K562 (cell line): Measurements from ENCODE around the gene ST6GAL1. TPM values are rescaled to one million over a fixed set of nuclear protein-coding genes. Genes with fewer than 3 reads are reported as not detected.

Experiments
- EP400 ChIP-seq: fragments of 450-650 bp; IDR thresholded peaks from 2 replicates; pipeline ENCODE4 v1.6.1; 2017; ENCODE audit warnings: antibody characterized with exemption, mild to moderate bottlenecking, moderate library complexity
- KAT8 ChIP-seq: fragments of 450-650 bp; IDR thresholded peaks from 2 replicates; pipeline ENCODE4 v1.6.1; 2016; ENCODE audit warnings: low read depth, mild to moderate bottlenecking
- KDM5B ChIP-seq: fragments of 200-600 bp; sonication (generic); IDR thresholded peaks from 2 replicates; pipeline ENCODE4 v1.6.1; 2012; ENCODE audit warnings: low read depth, mild to moderate bottlenecking, moderate library complexity, low read length, control low read depth, inconsistent platforms; ENCODE audit not compliant: insufficient replicate concordance
- MEF2D ChIP-seq: conservative IDR thresholded peaks from 2 replicates; pipeline ENCODE4 v1.6.1; 2016; ENCODE audit warnings: low read depth, missing genetic modification characterization, missing compliant biosample characterization
- PHF8 ChIP-seq: fragments of 200-600 bp; sonication (generic); IDR thresholded peaks from 2 replicates; pipeline ENCODE4 v1.6.1; 2012; ENCODE audit warnings: mixed run types, mild to moderate bottlenecking, inconsistent platforms, low read length, moderate library complexity, borderline replicate concordance
- PURB ChIP-seq: sonication (generic); formaldehyde crosslinking; IDR thresholded peaks from 2 replicates; pipeline ENCODE4 v1.9.0; 2021; ENCODE audit warnings: low read depth, mild to moderate bottlenecking, missing genetic modification reagents
- SAFB2 ChIP-seq: fragments of 200-400 bp; formaldehyde crosslinking; IDR thresholded peaks from 2 replicates; pipeline ENCODE4 v1.6.1; 2018; ENCODE audit warnings: borderline replicate concordance, low read length, low read depth, moderate library complexity; ENCODE audit not compliant: severe bottlenecking
- U2AF1 ChIP-seq: fragments of 200-400 bp; formaldehyde crosslinking; optimal IDR thresholded peaks from 2 replicates; pipeline ENCODE3; 2017; ENCODE audit warnings: mild to moderate bottlenecking, low read depth, low read length, moderate library complexity
- VEZF1 ChIP-seq: fragments of 200-800 bp; sonication (Bioruptor generic); IDR thresholded peaks from 2 replicates; pipeline ENCODE4 v1.6.1; 2017; ENCODE audit warnings: missing genetic modification characterization, missing compliant biosample characterization
- ZEB2 ChIP-seq: fragments of 450-650 bp; IDR thresholded peaks from 2 replicates; pipeline ENCODE4 v1.6.1; 2016
- ZHX1 ChIP-seq: fragments of 150-350 bp; conservative IDR thresholded peaks from 2 replicates; pipeline ENCODE4 v1.6.1; 2014; ENCODE audit warnings: low read length
- ZNF280A ChIP-seq: fragments of 450-650 bp; IDR thresholded peaks from 2 replicates; pipeline ENCODE4 v1.6.1; 2018; ENCODE audit warnings: mild to moderate bottlenecking, low read depth; ENCODE audit not compliant: partially characterized antibody
- ZNF311 ChIP-seq: fragments of 250-450 bp; sonication (Bioruptor Pico); IDR thresholded peaks from 2 replicates; pipeline ENCODE4 v1.4.0; 2020; ENCODE audit warnings: mild to moderate bottlenecking, moderate library complexity
- ZNF445 ChIP-seq: fragments of 250-450 bp; sonication (Bioruptor Pico); IDR thresholded peaks from 2 replicates; pipeline ENCODE4 v1.4.0; 2020; ENCODE audit warnings: low read depth, mild to moderate bottlenecking, moderate library complexity
- ZNF780A ChIP-seq: fragments of 250-450 bp; sonication (Bioruptor Pico); IDR thresholded peaks from 2 replicates; pipeline ENCODE4 v1.5.0; 2021; ENCODE audit warnings: mild to moderate bottlenecking
- polyA plus RNA-seq, 8 experiments: library from polyadenylated mRNA; depleted of rRNA in 4 of 8; stranded (reverse) in 5 of 8; unstranded in 3 of 8; fragments of >200 nt; fragmentation: Nextera tagmentation in 2 of 8; fragmentation: Illumina TruSeq in 1 of 8; extraction: Ambion mirVana in 2 of 8; extraction: Trizol in 1 of 8; gene quantifications; 2 replicates each; pipeline versions ENCODE4 v1.2.1 to v1.2.3, GENCODE V29; 2011 to 2014; ENCODE audit warnings: inconsistent platforms in 1 of 8, missing spikeins in 1 of 8
- total RNA-seq, 7 experiments: library from RNA; depleted of rRNA in 6 of 7; stranded (reverse); fragments of >200 nt in 6 of 7; fragmentation: Illumina TruSeq in 2 of 7; extraction: Trizol in 2 of 7; gene quantifications; 2 replicates each; pipeline versions ENCODE4 v1.2.1 to v1.2.3, GENCODE V29; 2011 to 2021; ENCODE audit warnings: low replicate concordance in 1 of 7
- TF ChIP-seq, protein P1 (sequence below): fragments of 250-450 bp; sonication (Bioruptor Pico); IDR thresholded peaks from 2 replicates; pipeline ENCODE4 v1.5.0; 2021; ENCODE audit warnings: mild to moderate bottlenecking, borderline replicate concordance
- TF ChIP-seq, protein P2 (sequence below): fragments of 250-450 bp; sonication (Bioruptor Pico); IDR thresholded peaks from 2 replicates; pipeline ENCODE4 v1.4.0; 2020; ENCODE audit warnings: mild to moderate bottlenecking, moderate library complexity, borderline replicate concordance

Gene ST6GAL1
- total and polyA plus RNA-seq, 9 of the 15 experiments (the other 6 are each of a cell fraction or from before 2014, with no cell fraction given): 31.9 to 145 (median 71.0) TPM

- no peak for TF ChIP-seq ZNF311 (CRISPR knock-in tag)
- no peak for TF ChIP-seq KAT8
- TF ChIP-seq EP400: peak; percentile 51
- peak; percentile 72 for TF ChIP-seq VEZF1 (CRISPR knock-in tag)
- TF ChIP-seq, protein P1, sequence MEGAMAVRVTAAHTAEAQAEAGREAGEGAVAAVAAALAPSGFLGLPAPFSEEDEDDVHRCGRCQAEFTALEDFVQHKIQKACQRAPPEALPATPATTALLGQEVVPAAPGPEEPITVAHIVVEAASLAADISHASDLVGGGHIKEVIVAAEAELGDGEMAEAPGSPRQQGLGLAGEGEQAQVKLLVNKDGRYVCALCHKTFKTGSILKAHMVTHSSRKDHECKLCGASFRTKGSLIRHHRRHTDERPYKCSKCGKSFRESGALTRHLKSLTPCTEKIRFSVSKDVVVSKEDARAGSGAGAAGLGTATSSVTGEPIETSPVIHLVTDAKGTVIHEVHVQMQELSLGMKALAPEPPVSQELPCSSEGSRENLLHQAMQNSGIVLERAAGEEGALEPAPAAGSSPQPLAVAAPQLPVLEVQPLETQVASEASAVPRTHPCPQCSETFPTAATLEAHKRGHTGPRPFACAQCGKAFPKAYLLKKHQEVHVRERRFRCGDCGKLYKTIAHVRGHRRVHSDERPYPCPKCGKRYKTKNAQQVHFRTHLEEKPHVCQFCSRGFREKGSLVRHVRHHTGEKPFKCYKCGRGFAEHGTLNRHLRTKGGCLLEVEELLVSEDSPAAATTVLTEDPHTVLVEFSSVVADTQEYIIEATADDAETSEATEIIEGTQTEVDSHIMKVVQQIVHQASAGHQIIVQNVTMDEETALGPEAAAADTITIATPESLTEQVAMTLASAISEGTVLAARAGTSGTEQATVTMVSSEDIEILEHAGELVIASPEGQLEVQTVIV (CRISPR knock-in tag): no peak
- no peak for TF ChIP-seq KDM5B
- no peak for TF ChIP-seq ZHX1
- TF ChIP-seq ZEB2: no peak
- TF ChIP-seq U2AF1: no peak
- TF ChIP-seq, protein P2, sequence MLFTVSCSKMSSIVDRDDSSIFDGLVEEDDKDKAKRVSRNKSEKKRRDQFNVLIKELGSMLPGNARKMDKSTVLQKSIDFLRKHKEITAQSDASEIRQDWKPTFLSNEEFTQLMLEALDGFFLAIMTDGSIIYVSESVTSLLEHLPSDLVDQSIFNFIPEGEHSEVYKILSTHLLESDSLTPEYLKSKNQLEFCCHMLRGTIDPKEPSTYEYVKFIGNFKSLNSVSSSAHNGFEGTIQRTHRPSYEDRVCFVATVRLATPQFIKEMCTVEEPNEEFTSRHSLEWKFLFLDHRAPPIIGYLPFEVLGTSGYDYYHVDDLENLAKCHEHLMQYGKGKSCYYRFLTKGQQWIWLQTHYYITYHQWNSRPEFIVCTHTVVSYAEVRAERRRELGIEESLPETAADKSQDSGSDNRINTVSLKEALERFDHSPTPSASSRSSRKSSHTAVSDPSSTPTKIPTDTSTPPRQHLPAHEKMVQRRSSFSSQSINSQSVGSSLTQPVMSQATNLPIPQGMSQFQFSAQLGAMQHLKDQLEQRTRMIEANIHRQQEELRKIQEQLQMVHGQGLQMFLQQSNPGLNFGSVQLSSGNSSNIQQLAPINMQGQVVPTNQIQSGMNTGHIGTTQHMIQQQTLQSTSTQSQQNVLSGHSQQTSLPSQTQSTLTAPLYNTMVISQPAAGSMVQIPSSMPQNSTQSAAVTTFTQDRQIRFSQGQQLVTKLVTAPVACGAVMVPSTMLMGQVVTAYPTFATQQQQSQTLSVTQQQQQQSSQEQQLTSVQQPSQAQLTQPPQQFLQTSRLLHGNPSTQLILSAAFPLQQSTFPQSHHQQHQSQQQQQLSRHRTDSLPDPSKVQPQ (CRISPR knock-in tag): no peak
- TF ChIP-seq ZNF280A: no peak
- no peak for TF ChIP-seq PHF8
- no peak for TF ChIP-seq PURB (CRISPR knock-in tag)
- TF ChIP-seq ZNF445 (CRISPR knock-in tag): no peak
- TF ChIP-seq ZNF780A: no peak
- no peak for TF ChIP-seq MEF2D
- no peak for TF ChIP-seq SAFB2
Observed at GRCh38 chr3:186997061-186997460, 66.7 kb downstream of the ST6GAL1 start (continued).
